ENCODE results near the gene NRP2.

DNA sequence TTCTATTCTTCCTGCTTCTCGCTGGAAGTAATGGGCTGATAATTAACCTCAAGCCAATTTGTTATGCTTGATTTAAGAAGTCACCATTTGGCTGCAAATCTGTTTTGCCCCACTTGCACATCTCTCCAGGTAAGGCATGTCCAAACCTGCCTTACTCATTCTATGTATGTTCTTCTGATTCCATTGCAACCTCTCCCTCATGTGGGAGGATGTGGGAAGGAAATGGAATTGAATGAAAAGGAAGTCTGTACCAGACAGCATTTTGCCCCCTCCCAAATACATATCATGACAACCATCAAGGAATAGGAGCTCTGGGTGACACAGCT is 131.7 kb downstream of the NRP2 start:
- TF ChIP-seq, protein P1, sequence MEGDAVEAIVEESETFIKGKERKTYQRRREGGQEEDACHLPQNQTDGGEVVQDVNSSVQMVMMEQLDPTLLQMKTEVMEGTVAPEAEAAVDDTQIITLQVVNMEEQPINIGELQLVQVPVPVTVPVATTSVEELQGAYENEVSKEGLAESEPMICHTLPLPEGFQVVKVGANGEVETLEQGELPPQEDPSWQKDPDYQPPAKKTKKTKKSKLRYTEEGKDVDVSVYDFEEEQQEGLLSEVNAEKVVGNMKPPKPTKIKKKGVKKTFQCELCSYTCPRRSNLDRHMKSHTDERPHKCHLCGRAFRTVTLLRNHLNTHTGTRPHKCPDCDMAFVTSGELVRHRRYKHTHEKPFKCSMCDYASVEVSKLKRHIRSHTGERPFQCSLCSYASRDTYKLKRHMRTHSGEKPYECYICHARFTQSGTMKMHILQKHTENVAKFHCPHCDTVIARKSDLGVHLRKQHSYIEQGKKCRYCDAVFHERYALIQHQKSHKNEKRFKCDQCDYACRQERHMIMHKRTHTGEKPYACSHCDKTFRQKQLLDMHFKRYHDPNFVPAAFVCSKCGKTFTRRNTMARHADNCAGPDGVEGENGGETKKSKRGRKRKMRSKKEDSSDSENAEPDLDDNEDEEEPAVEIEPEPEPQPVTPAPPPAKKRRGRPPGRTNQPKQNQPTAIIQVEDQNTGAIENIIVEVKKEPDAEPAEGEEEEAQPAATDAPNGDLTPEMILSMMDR (IDR thresholded peaks at IDR 0.05) = no peak
- no peak for TF ChIP-seq POLR2A (IDR thresholded peaks at IDR 0.05)
